HepG2 (cell line): ENCODE measurements around the gene CSNK1G1. TPM values are rescaled to one million over a fixed set of nuclear protein-coding genes. Genes with fewer than 3 reads are reported as not detected.
A peak's percentile ranks its signal among the peaks of the same experiment; 100 is the strongest.

Experiments
- ELF1 ChIP-seq: sonication (generic); formaldehyde crosslinking; IDR thresholded peaks from 2 replicates; pipeline ENCODE4 v1.4.0; 2020; ENCODE audit warnings: missing genetic modification reagents
- ERF ChIP-seq: IDR thresholded peaks from 2 replicates; pipeline ENCODE4 v1.6.1; 2018; ENCODE audit warnings: missing biosample characterization, missing genetic modification reagents
- HNF4A ChIP-seq: sonication (generic); formaldehyde crosslinking; IDR thresholded peaks from 2 replicates; pipeline ENCODE4 v1.4.0; 2020; ENCODE audit warnings: missing genetic modification reagents
- JUND ChIP-seq: sonication (generic); formaldehyde crosslinking; IDR thresholded peaks from 2 replicates; pipeline ENCODE4 v1.8.0; 2022; ENCODE audit warnings: mild to moderate bottlenecking, missing genetic modification reagents
- NR3C1 ChIP-seq: sonication (generic); formaldehyde crosslinking; IDR thresholded peaks from 2 replicates; pipeline ENCODE4 v1.4.0; 2020; ENCODE audit warnings: missing genetic modification reagents
- POLR2AphosphoS5 ChIP-seq: IDR thresholded peaks from 2 replicates; pipeline ENCODE4 v1.6.1; 2012; ENCODE audit warnings: low read depth, low read length
- RAD51 ChIP-seq: fragments of 450-650 bp; IDR thresholded peaks from 2 replicates; pipeline ENCODE4 v1.6.1; 2016; ENCODE audit warnings: borderline replicate concordance
- SOX5 ChIP-seq: IDR thresholded peaks from 2 replicates; pipeline ENCODE4 v1.6.1; 2016; ENCODE audit warnings: borderline replicate concordance
- TOE1 ChIP-seq: sonication (generic); formaldehyde crosslinking; IDR thresholded peaks from 2 replicates; pipeline ENCODE4 v1.4.0; 2020; ENCODE audit warnings: mild to moderate bottlenecking, missing genetic modification reagents
- ZKSCAN8 ChIP-seq: IDR thresholded peaks from 2 replicates; pipeline ENCODE4 v1.6.1; 2016; ENCODE audit warnings: borderline replicate concordance, missing genetic modification reagents, missing compliant biosample characterization
- ZNF382 ChIP-seq: sonication (generic); formaldehyde crosslinking; IDR thresholded peaks from 2 replicates; pipeline ENCODE4 v1.5.0; 2020; ENCODE audit warnings: missing genetic modification reagents, mild to moderate bottlenecking, borderline replicate concordance
- ZNF720 ChIP-seq: sonication (generic); formaldehyde crosslinking; IDR thresholded peaks from 2 replicates; pipeline ENCODE4 v1.4.0; 2020; ENCODE audit warnings: missing genetic modification reagents
- ZNF816 ChIP-seq: sonication (generic); formaldehyde crosslinking; IDR thresholded peaks from 2 replicates; pipeline ENCODE4 v1.8.0; 2022; ENCODE audit warnings: missing genetic modification reagents, mild to moderate bottlenecking, borderline replicate concordance
- polyA plus RNA-seq, 8 experiments: library from polyadenylated mRNA; depleted of rRNA in 3 of 8; stranded (reverse) in 7 of 8; unstranded in 1 of 8; fragments of >200 nt; fragmentation: Illumina TruSeq in 4 of 8; extraction: Trizol in 4 of 8; gene quantifications; 2 replicates each; pipeline versions ENCODE4 v1.2.1 to v1.2.3, GENCODE V29; 2011 to 2016; ENCODE audit warnings: low read depth in 4 of 8, missing spikeins in 1 of 8, mixed read lengths in 1 of 8; ENCODE audit not compliant: insufficient read depth in 1 of 8
- total RNA-seq, 5 experiments: library from RNA; depleted of rRNA; stranded (reverse); fragments of >200 nt; fragmentation: Illumina TruSeq; extraction: Trizol; gene quantifications; 2 replicates each; pipeline ENCODE4 v1.2.3, GENCODE V29; 2016; ENCODE audit warnings: low read depth in 1 of 5
- TF ChIP-seq, protein P1 (sequence below): sonication (generic); formaldehyde crosslinking; IDR thresholded peaks from 2 replicates; pipeline ENCODE4 v1.4.0; 2020; ENCODE audit warnings: missing genetic modification reagents, borderline replicate concordance
- TF ChIP-seq, protein P2 (sequence below): IDR thresholded peaks from 2 replicates; pipeline ENCODE4 v1.6.1; 2016
- TF ChIP-seq, protein P3 (sequence below): sonication (generic); formaldehyde crosslinking; conservative IDR thresholded peaks from 2 replicates; pipeline ENCODE4 v1.4.0; 2020; ENCODE audit warnings: mild to moderate bottlenecking, missing genetic modification reagents, moderate library complexity
- TF ChIP-seq, protein P4 (sequence below): sonication (generic); formaldehyde crosslinking; IDR thresholded peaks from 2 replicates; pipeline ENCODE4 v1.5.0; 2020; ENCODE audit warnings: mild to moderate bottlenecking, missing genetic modification reagents, moderate library complexity
- TF ChIP-seq, protein P5 (sequence below): IDR thresholded peaks from 2 replicates; pipeline ENCODE4 v1.6.1; 2018; ENCODE audit warnings: missing genetic modification reagents, mild to moderate bottlenecking, missing compliant biosample characterization

CSNK1G1 gene
- total and polyA plus RNA-seq, 2 of the 13 experiments (the other 11 are each of a cell fraction or from before 2014, with no cell fraction given) = 8.5 to 12.6 TPM

DNA sequence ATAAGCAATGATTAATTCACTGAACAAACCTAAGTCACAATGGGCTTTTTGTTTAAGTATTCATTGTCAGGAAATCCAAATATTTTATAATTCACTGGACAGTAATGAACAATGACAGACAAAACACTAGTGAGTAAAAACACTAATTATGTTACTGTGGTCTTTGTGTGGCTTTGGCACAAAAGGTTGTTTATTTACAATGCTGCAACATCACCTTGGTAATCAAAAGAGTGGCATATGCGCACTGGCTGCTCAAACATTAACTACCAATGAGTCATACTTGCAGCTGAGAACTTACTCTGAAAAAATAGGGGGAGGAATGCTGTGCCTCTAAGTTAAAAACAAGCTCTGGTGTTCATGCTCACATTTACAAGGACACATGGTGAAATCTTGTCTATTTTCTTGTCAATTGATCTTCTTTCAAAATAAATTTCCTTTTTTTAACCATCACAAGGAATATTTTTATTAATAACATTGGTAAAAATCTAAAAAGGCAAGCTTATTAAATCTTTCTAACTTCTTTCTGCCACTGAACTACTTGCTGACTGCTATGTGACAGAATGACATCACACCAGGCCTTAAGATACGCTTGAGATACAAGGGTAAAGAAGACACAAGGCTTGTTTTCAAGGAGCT is 107.9 kb downstream of the CSNK1G1 start (continued):
- TF ChIP-seq, protein P1, sequence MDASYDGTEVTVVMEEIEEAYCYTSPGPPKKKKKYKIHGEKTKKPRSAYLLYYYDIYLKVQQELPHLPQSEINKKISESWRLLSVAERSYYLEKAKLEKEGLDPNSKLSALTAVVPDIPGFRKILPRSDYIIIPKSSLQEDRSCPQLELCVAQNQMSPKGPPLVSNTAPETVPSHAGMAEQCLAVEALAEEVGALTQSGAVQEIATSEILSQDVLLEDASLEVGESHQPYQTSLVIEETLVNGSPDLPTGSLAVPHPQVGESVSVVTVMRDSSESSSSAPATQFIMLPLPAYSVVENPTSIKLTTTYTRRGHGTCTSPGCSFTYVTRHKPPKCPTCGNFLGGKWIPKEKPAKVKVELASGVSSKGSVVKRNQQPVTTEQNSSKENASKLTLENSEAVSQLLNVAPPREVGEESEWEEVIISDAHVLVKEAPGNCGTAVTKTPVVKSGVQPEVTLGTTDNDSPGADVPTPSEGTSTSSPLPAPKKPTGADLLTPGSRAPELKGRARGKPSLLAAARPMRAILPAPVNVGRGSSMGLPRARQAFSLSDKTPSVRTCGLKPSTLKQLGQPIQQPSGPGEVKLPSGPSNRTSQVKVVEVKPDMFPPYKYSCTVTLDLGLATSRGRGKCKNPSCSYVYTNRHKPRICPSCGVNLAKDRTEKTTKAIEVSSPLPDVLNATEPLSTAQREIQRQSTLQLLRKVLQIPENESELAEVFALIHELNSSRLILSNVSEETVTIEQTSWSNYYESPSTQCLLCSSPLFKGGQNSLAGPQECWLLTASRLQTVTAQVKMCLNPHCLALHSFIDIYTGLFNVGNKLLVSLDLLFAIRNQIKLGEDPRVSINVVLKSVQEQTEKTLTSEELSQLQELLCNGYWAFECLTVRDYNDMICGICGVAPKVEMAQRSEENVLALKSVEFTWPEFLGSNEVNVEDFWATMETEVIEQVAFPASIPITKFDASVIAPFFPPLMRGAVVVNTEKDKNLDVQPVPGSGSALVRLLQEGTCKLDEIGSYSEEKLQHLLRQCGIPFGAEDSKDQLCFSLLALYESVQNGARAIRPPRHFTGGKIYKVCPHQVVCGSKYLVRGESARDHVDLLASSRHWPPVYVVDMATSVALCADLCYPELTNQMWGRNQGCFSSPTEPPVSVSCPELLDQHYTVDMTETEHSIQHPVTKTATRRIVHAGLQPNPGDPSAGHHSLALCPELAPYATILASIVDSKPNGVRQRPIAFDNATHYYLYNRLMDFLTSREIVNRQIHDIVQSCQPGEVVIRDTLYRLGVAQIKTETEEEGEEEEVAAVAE (CRISPR knock-in tag) = no peak
- TF ChIP-seq JUND (CRISPR knock-in tag) (peak; percentile 96), RAD51 (no peak), POLR2AphosphoS5 (no peak), ZKSCAN8 (CRISPR knock-in tag) (peak; percentile 45; the same call in 1 of the 2 replicates), NR3C1 (no peak), HNF4A (CRISPR knock-in tag) (peak; percentile 28; the same call in 1 of the 2 replicates), SOX5 (CRISPR knock-in tag) (peak; percentile 95), ERF (CRISPR knock-in tag) (peak; percentile 22; the same call in 1 of the 2 replicates), ZNF816 (CRISPR knock-in tag) (no peak; the same call in 1 of the 2 replicates), ZNF382 (no peak), TOE1 (CRISPR knock-in tag) (no peak), ZNF720 (no peak), ELF1 (0 out of 2 replicates have a peak, but pooled peaks have one; percentile 18)
- TF ChIP-seq, protein P2, sequence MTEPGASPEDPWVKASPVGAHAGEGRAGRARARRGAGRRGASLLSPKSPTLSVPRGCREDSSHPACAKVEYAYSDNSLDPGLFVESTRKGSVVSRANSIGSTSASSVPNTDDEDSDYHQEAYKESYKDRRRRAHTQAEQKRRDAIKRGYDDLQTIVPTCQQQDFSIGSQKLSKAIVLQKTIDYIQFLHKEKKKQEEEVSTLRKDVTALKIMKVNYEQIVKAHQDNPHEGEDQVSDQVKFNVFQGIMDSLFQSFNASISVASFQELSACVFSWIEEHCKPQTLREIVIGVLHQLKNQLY = peak; percentile 61; the same call in 1 of the 2 replicates
- TF ChIP-seq, protein P3, sequence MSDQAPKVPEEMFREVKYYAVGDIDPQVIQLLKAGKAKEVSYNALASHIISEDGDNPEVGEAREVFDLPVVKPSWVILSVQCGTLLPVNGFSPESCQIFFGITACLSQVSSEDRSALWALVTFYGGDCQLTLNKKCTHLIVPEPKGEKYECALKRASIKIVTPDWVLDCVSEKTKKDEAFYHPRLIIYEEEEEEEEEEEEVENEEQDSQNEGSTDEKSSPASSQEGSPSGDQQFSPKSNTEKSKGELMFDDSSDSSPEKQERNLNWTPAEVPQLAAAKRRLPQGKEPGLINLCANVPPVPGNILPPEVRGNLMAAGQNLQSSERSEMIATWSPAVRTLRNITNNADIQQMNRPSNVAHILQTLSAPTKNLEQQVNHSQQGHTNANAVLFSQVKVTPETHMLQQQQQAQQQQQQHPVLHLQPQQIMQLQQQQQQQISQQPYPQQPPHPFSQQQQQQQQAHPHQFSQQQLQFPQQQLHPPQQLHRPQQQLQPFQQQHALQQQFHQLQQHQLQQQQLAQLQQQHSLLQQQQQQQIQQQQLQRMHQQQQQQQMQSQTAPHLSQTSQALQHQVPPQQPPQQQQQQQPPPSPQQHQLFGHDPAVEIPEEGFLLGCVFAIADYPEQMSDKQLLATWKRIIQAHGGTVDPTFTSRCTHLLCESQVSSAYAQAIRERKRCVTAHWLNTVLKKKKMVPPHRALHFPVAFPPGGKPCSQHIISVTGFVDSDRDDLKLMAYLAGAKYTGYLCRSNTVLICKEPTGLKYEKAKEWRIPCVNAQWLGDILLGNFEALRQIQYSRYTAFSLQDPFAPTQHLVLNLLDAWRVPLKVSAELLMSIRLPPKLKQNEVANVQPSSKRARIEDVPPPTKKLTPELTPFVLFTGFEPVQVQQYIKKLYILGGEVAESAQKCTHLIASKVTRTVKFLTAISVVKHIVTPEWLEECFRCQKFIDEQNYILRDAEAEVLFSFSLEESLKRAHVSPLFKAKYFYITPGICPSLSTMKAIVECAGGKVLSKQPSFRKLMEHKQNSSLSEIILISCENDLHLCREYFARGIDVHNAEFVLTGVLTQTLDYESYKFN (CRISPR knock-in tag) = peak; percentile 89
- TF ChIP-seq, protein P4, sequence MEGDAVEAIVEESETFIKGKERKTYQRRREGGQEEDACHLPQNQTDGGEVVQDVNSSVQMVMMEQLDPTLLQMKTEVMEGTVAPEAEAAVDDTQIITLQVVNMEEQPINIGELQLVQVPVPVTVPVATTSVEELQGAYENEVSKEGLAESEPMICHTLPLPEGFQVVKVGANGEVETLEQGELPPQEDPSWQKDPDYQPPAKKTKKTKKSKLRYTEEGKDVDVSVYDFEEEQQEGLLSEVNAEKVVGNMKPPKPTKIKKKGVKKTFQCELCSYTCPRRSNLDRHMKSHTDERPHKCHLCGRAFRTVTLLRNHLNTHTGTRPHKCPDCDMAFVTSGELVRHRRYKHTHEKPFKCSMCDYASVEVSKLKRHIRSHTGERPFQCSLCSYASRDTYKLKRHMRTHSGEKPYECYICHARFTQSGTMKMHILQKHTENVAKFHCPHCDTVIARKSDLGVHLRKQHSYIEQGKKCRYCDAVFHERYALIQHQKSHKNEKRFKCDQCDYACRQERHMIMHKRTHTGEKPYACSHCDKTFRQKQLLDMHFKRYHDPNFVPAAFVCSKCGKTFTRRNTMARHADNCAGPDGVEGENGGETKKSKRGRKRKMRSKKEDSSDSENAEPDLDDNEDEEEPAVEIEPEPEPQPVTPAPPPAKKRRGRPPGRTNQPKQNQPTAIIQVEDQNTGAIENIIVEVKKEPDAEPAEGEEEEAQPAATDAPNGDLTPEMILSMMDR (CRISPR knock-in tag) = no peak
- TF ChIP-seq, protein P5, sequence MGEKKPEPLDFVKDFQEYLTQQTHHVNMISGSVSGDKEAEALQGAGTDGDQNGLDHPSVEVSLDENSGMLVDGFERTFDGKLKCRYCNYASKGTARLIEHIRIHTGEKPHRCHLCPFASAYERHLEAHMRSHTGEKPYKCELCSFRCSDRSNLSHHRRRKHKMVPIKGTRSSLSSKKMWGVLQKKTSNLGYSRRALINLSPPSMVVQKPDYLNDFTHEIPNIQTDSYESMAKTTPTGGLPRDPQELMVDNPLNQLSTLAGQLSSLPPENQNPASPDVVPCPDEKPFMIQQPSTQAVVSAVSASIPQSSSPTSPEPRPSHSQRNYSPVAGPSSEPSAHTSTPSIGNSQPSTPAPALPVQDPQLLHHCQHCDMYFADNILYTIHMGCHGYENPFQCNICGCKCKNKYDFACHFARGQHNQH (CRISPR knock-in tag) = peak; percentile 69; the same call in 1 of the 2 replicates
